ENCODE measurements around the gene PPP2R5D. TPM values are rescaled to one million over a fixed set of nuclear protein-coding genes. Genes with fewer than 3 reads are reported as not detected.

PPP2R5D gene
- total RNA-seq, 2 donors from 2014 or later, result 8.2 to 13.5 TPM

DNA sequence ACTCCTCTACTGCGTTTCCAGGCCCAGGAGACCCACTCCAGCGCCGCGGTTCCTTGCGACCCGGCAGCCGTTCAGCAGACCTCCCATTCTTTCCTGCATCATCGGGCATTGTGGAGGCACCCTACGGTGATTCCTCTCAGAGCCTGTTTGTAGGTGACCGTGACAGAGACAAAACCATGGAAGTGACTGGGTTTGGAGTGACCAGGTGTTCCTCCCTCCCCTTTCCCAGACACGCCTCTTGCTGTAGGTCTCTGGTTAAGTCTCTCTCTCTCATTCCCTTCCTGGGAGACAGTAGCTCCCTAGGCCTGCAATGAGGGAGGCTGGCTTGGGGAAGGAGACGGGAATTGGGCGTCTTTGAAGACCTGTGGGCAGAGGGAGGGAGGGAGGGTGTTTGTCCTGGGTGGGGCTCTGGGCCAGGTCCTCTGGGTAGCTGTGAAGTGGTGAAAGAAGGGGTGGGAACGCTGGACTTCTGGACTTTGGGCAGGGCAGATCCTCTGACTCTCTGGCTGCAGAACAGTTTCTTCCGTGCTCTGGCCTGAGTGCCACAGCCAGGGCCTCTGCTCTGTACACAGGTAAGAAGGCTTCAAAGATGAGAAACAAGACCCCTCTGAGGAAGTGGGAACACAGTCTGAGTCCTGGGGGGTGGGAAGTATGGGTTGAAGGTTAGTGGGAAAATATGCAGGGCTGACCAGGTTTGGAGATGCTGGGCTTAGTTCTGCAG is 75.8 kb downstream of the PPP2R5D start:
- WGBS, 2 donors, result 4 to 15% methylated on average over 8 to 15 of the region's 15 CpGs
- Histone ChIP-seq H3K27me3 (no peaks in the 10 kb centered on the region), H3K4me3 (peak overlapping the region; percentile 26 to 48), H3K9me3 (no peaks in the 10 kb centered on the region), H3K27ac (peak overlapping the region; percentile 77 to 96 (median 92)), H3K4me1 (peaks cover 28% of the 10 kb centered on the region), H3K36me3 (replicated peaks in 1 of 2; ENCODE audit: insufficient read depth in 1 of 2, low read depth in 2 of 2) (no peaks in the 10 kb centered on the region)
- peak; percentile 38 to 71 (median 65) for TF ChIP-seq POLR2A (IDR thresholded peaks at IDR 0.05)
- TF ChIP-seq, protein P1, sequence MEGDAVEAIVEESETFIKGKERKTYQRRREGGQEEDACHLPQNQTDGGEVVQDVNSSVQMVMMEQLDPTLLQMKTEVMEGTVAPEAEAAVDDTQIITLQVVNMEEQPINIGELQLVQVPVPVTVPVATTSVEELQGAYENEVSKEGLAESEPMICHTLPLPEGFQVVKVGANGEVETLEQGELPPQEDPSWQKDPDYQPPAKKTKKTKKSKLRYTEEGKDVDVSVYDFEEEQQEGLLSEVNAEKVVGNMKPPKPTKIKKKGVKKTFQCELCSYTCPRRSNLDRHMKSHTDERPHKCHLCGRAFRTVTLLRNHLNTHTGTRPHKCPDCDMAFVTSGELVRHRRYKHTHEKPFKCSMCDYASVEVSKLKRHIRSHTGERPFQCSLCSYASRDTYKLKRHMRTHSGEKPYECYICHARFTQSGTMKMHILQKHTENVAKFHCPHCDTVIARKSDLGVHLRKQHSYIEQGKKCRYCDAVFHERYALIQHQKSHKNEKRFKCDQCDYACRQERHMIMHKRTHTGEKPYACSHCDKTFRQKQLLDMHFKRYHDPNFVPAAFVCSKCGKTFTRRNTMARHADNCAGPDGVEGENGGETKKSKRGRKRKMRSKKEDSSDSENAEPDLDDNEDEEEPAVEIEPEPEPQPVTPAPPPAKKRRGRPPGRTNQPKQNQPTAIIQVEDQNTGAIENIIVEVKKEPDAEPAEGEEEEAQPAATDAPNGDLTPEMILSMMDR (IDR thresholded peaks at IDR 0.05), result no peak
- intact Hi-C loops (cut with DNase I), result no loop called here
- DNase-seq, result peak; percentile 64 to 79 (median 74)
- peak; percentile 58 for ATAC-seq

GRCh38 chr6:43060755-43061633 is 76.6 kb downstream of the PPP2R5D start:
- WGBS, 2 donors, result 62 to 69% methylated on average over 8 to 11 of the region's 12 CpGs
- intact Hi-C loops (cut with DNase I), result no loop called here
- no peaks in the 10 kb centered on the region for H3K27me3 ChIP-seq
- H3K27ac ChIP-seq, result peak overlapping the region in 3 of 4 donors; percentile 77 to 94 (median 91)
- DNase-seq, result no peak
- ATAC-seq, result no peak
- no peak overlapping the region for H3K4me3 ChIP-seq
- H3K9me3 ChIP-seq, result no peaks in the 10 kb centered on the region
- TF ChIP-seq, protein P1 (IDR thresholded peaks at IDR 0.05), result no peak
- no peak for TF ChIP-seq POLR2A (IDR thresholded peaks at IDR 0.05)
- peaks cover 28% of the 10 kb centered on the region for H3K4me1 ChIP-seq
- H3K36me3 ChIP-seq (replicated peaks in 1 of 2; ENCODE audit: insufficient read depth in 1 of 2, low read depth in 2 of 2), result peaks cover 0 to 2% of the 10 kb centered on the region in 2 donors

DNA sequence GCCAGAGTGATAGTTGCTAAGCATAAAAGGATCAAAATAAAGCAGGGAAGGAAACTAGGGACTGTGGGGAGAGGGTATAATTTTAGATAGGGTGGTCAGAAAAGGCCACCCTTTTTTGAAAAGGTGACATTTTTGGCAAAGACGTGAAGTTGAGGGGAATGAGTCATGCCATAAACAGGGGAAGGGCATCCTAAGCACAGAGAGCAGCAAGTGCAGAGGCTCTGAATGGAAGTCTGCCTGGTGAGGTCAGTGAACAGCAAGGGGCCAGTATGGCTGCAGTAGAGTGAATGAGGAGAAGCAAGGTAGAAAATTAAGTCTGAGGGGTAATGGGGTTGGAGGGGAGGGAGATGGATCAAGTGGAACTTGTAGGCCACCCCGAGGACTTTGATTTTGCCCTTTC is 77.5 kb downstream of the PPP2R5D start:
- TF ChIP-seq, protein P1 (IDR thresholded peaks at IDR 0.05), result no peak
- no peak for TF ChIP-seq POLR2A (IDR thresholded peaks at IDR 0.05)
- Histone ChIP-seq H3K27me3 (no peaks in the 10 kb centered on the region), H3K4me3 (no peak overlapping the region), H3K27ac (no peak overlapping the region), H3K9me3 (no peaks in the 10 kb centered on the region), H3K4me1 (peaks cover 28% of the 10 kb centered on the region), H3K36me3 (replicated peaks in 1 of 2; ENCODE audit: insufficient read depth in 1 of 2, low read depth in 2 of 2) (peaks cover 0 to 6% of the 10 kb centered on the region in 2 donors)
- no peak for DNase-seq
- 56 to 68% methylated on average over 2 of the region's 2 CpGs for WGBS, 2 donors
- intact Hi-C loops (cut with DNase I), result no loop called here
- ATAC-seq, result no peak

Other genes with a start within 250 kb of the PPP2R5D start
- gene TBCC, start 238.5 kb upstream of the PPP2R5D start, total RNA-seq, result 10 to 100 TPM; 14.5 to 25.4 TPM
- 1 to 10 TPM; 6.9 to 8.6 TPM for gene BICRAL, start 202.5 kb upstream of the PPP2R5D start, total RNA-seq
- 10 to 100 TPM; 42.2 to 56.3 TPM for gene RPL7L1, start 105.0 kb upstream of the PPP2R5D start, total RNA-seq
- not detected for gene PTCRA, start 68.5 kb upstream of the PPP2R5D start, total RNA-seq
- gene CNPY3, start 55.1 kb upstream of the PPP2R5D start, total RNA-seq, result 10 to 100 TPM; 50.8 to 74.7 TPM
- 100 to 1,000 TPM in 1 of 2 donors, 10 to 100 TPM in 1; 67.2 to 630 TPM for gene GNMT, start 23.8 kb upstream of the PPP2R5D start, total RNA-seq
- 10 to 100 TPM; 18.1 to 26.2 TPM for gene PEX6, start 5.4 kb upstream of the PPP2R5D start, total RNA-seq
- 10 to 100 TPM; 17.5 to 32.9 TPM for gene MEA1, start 29.4 kb downstream of the PPP2R5D start, total RNA-seq
- 10 to 100 TPM; 29.7 to 44.6 TPM for gene KLHDC3, start 29.7 kb downstream of the PPP2R5D start, total RNA-seq
- 10 to 100 TPM; 28.3 to 29.7 TPM for gene RRP36, start 37.1 kb downstream of the PPP2R5D start, total RNA-seq
- gene CUL7, start 69.3 kb downstream of the PPP2R5D start, total RNA-seq, result 10 to 100 TPM; 16.3 to 24.4 TPM
- 10 to 100 TPM; 13.5 to 15.2 TPM for gene MRPL2, start 74.9 kb downstream of the PPP2R5D start, total RNA-seq
- 10 to 100 TPM; 19.8 to 33.5 TPM for gene KLC4, start 75.1 kb downstream of the PPP2R5D start, total RNA-seq
- 10 to 100 TPM; 26.4 to 28.0 TPM for gene PTK7, start 91.7 kb downstream of the PPP2R5D start, total RNA-seq
- 10 to 100 TPM; 12.7 to 30.7 TPM for gene SRF, start 186.7 kb downstream of the PPP2R5D start, total RNA-seq
- 10 to 100 TPM; 34.8 to 84.4 TPM for gene CUL9, start 197.6 kb downstream of the PPP2R5D start, total RNA-seq
- gene DNPH1, start 244.9 kb downstream of the PPP2R5D start, total RNA-seq, result 100 to 1,000 TPM in 1 of 2 donors, 10 to 100 TPM in 1; 94.2 to 119 TPM

All from body of pancreas (tissue), 4 donors.